Stimulated activated CD8-positive, alpha-beta memory T cell treated with anti-CD3 and anti-CD28 coated beads, Interleukin-7, amount 100 ng/mL, for 1 hour (primary cell): ENCODE data around the gene OR2B3.
"Not testable (repeated sequence)": the region's sequence is repeated elsewhere in the genome, so short reads cannot be mapped to it uniquely, and the experiment has no call there.

ENCODE experiments used
- DNase-seq, 2 donors: peaks; one replicate each; pipeline ENCODE4 v3.0.0-alpha.2; 2020; ENCODE audit warnings: low read depth in 2 of 2

OR2B3 gene

GRCh38 chr6:29087213-29087612, at the start of gene OR2B3:
Gene OR2B3 (minus strand): TSS chr6:29087313. CDS start chr6:29087248, 65 bp downstream.
- no peak for DNase-seq

- no peak for DNase-seq
Measured at GRCh38 chr6:29131691-29132090, 44.6 kb upstream of the OR2B3 start.

GRCh38 chr6:29130644-29131043, 43.5 kb upstream of the OR2B3 start:
- DNase-seq, result no peak

GRCh38 chr6:29129326-29130012, 42.4 kb upstream of the OR2B3 start:
- DNase-seq, result no peak

GRCh38 chr6:29114964-29115363, 27.9 kb upstream of the OR2B3 start:
- DNase-seq, result not testable (repeated sequence)

GRCh38 chr6:29112135-29112534, 25.0 kb upstream of the OR2B3 start:
- no peak for DNase-seq

- DNase-seq, result no peak
Measured at GRCh38 chr6:29107758-29108157, 20.6 kb upstream of the OR2B3 start, which contains the start of gene OR2J3. Gene OR2J3 (plus strand): TSS chr6:29108058. CDS start chr6:29111891, 3,833 bp downstream.

GRCh38 chr6:29099190-29099589, 12.1 kb upstream of the OR2B3 start, which contains the start of gene OR2J1:
Gene OR2J1 (plus strand): TSS chr6:29099490. CDS start chr6:29100943, 1,453 bp downstream.
- no peak for DNase-seq

GRCh38 chr6:29097803-29098202, 10.7 kb upstream of the OR2B3 start:
- no peak for DNase-seq

GRCh38 chr6:29092957-29093356, 5.8 kb upstream of the OR2B3 start:
- no peak for DNase-seq

GRCh38 chr6:29082457-29082856, 4.7 kb downstream of the OR2B3 start:
- DNase-seq, result no peak

- DNase-seq, result no peak
Measured at GRCh38 chr6:29081312-29081711, 5.8 kb downstream of the OR2B3 start.

- DNase-seq, result no peak
Measured at GRCh38 chr6:29079203-29079602, 7.9 kb downstream of the OR2B3 start.

- DNase-seq, result no peak
Measured at GRCh38 chr6:29071831-29072723, 15.0 kb downstream of the OR2B3 start.

GRCh38 chr6:29051680-29052079, 35.4 kb downstream of the OR2B3 start:
- DNase-seq, result no peak

- DNase-seq, result no peak
Measured at GRCh38 chr6:29045075-29045474, 42.0 kb downstream of the OR2B3 start, which contains the start of gene OR2W1. Gene OR2W1 (minus strand): TSS chr6:29045175. CDS start chr6:29045175, 0 bp downstream.
